ENCODE measurements around the gene CAMK2A.

The CAMK2A gene

DNA sequence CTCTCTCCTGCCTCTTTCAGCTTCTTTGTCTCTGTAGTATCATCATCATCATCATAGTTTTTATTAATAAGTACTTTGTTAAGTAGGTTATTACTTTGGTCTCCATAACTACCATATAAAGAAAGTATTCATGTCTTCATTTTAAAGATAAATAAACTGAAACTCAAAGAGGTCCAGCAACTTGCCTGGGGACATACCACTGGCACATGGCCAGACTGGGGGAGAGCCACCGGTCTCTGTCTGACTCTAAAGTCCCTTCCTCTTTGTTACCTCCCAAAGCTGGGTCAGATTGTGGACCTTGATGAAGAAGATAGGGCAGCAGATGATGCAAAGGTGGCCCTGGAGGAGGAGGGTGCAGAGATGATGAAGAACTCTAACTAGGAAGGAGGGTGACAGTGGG is 114.5 kb downstream of the CAMK2A start:
- Histone ChIP-seq H3K4me3 (ENCODE audit: low read depth in 1 of 2, low read length in 2 of 2) (no peak overlapping the region), H3K4me1 (ENCODE audit: insufficient read depth, low read length) (no peaks in the 10 kb centered on the region), H3K9me3 (ENCODE audit: low read length) (no peaks in the 10 kb centered on the region), H3K9ac (ENCODE audit: low read length) (no peak overlapping the region), H3K27ac (ENCODE audit: low read depth, low read length) (no peak overlapping the region), H3K27me3 (ENCODE audit: control insufficient read depth in 1 of 2, insufficient read depth in 2 of 2, low read length in 2 of 2) (no peaks in the 10 kb centered on the region), H3K36me3 (ENCODE audit: insufficient read depth, low read length) (no peaks in the 10 kb centered on the region)

DNA sequence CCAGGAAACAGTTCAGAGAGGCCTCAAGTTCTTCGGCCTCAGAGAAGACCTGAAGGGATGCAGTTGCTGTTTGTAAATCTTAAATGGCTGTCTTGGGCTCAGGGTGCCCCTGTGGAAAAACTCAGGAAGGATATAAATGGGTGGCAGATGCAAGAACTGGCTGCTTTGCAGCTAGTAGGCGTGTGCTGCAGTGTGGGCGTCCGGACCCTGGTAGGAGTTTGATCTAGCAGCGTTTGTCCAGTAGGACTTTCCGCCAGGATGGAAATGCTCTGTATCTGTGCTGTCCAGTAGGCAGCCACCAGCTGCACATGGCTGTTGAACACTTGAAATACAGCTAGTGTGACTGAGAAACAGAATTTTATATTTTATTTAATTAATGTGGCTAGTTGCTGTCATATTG is 115.3 kb downstream of the CAMK2A start:
- H3K9ac ChIP-seq (ENCODE audit: low read length): no peak overlapping the region
- H3K27me3 ChIP-seq (ENCODE audit: control insufficient read depth in 1 of 2, insufficient read depth in 2 of 2, low read length in 2 of 2): no peaks in the 10 kb centered on the region
- H3K9me3 ChIP-seq (ENCODE audit: low read length): no peaks in the 10 kb centered on the region
- no peak overlapping the region for H3K27ac ChIP-seq (ENCODE audit: low read depth, low read length)
- H3K4me1 ChIP-seq (ENCODE audit: insufficient read depth, low read length): no peaks in the 10 kb centered on the region
- H3K4me3 ChIP-seq (ENCODE audit: low read depth in 1 of 2, low read length in 2 of 2): no peak overlapping the region
- no peaks in the 10 kb centered on the region for H3K36me3 ChIP-seq (ENCODE audit: insufficient read depth, low read length)

- Histone ChIP-seq H3K4me3 (ENCODE audit: low read depth in 1 of 2, low read length in 2 of 2) (no peak overlapping the region), H3K27ac (ENCODE audit: low read depth, low read length) (no peak overlapping the region), H3K9ac (ENCODE audit: low read length) (no peak overlapping the region), H3K4me1 (ENCODE audit: insufficient read depth, low read length) (no peaks in the 10 kb centered on the region), H3K36me3 (ENCODE audit: insufficient read depth, low read length) (no peaks in the 10 kb centered on the region), H3K9me3 (ENCODE audit: low read length) (no peaks in the 10 kb centered on the region), H3K27me3 (ENCODE audit: control insufficient read depth in 1 of 2, insufficient read depth in 2 of 2, low read length in 2 of 2) (peaks cover 0 to 2% of the 10 kb centered on the region in 2 donors)
Measured at GRCh38 chr5:150173161-150173560, 116.4 kb downstream of the CAMK2A start.

GRCh38 chr5:150172556-150172955 is 117.0 kb downstream of the CAMK2A start:
- Histone ChIP-seq H3K27ac (ENCODE audit: low read depth, low read length) (no peak overlapping the region), H3K27me3 (ENCODE audit: control insufficient read depth in 1 of 2, insufficient read depth in 2 of 2, low read length in 2 of 2) (peaks cover 0 to 8% of the 10 kb centered on the region in 2 donors), H3K4me3 (ENCODE audit: low read depth in 1 of 2, low read length in 2 of 2) (no peak overlapping the region), H3K9me3 (ENCODE audit: low read length) (no peaks in the 10 kb centered on the region), H3K36me3 (ENCODE audit: insufficient read depth, low read length) (no peaks in the 10 kb centered on the region), H3K4me1 (ENCODE audit: insufficient read depth, low read length) (no peaks in the 10 kb centered on the region), H3K9ac (ENCODE audit: low read length) (no peak overlapping the region)

- H3K9ac ChIP-seq (ENCODE audit: low read length): no peak overlapping the region
- H3K27ac ChIP-seq (ENCODE audit: low read depth, low read length): no peak overlapping the region
- H3K27me3 ChIP-seq (ENCODE audit: control insufficient read depth in 1 of 2, insufficient read depth in 2 of 2, low read length in 2 of 2): peaks cover 0 to 10% of the 10 kb centered on the region in 2 donors
- H3K4me3 ChIP-seq (ENCODE audit: low read depth in 1 of 2, low read length in 2 of 2): no peak overlapping the region
- H3K4me1 ChIP-seq (ENCODE audit: insufficient read depth, low read length): no peaks in the 10 kb centered on the region
- no peaks in the 10 kb centered on the region for H3K36me3 ChIP-seq (ENCODE audit: insufficient read depth, low read length)
- no peaks in the 10 kb centered on the region for H3K9me3 ChIP-seq (ENCODE audit: low read length)
Measured at GRCh38 chr5:150172145-150172544, 117.4 kb downstream of the CAMK2A start.

Data from muscle layer of colon (tissue), 2 donors.